ENCODE measurements around the gene FOXI1.
A peak's percentile ranks its signal among the peaks of the same experiment; 100 is the strongest.
"Not testable (repeated sequence)": the region's sequence is repeated elsewhere in the genome, so short reads cannot be mapped to it uniquely, and the experiment has no call there.

FOXI1 gene

GRCh38 chr5:170132269-170132975, 26.7 kb downstream of the FOXI1 start:
- DNase-seq, result no peak

- DNase-seq, result no peak
Observed at GRCh38 chr5:170132976-170133448, 27.3 kb downstream of the FOXI1 start.

- DNase-seq, result no peak
Observed at GRCh38 chr5:170135796-170136490, 30.2 kb downstream of the FOXI1 start.

GRCh38 chr5:170136506-170136905, 30.8 kb downstream of the FOXI1 start:
- DNase-seq, result no peak

- DNase-seq, result no peak
Observed at GRCh38 chr5:170137694-170138214, 32.1 kb downstream of the FOXI1 start.

GRCh38 chr5:170138273-170138672, 32.6 kb downstream of the FOXI1 start:
- no peak for DNase-seq

GRCh38 chr5:170139786-170140335, 34.2 kb downstream of the FOXI1 start:
- no peak for DNase-seq

GRCh38 chr5:170141196-170141595, 35.5 kb downstream of the FOXI1 start:
- DNase-seq, result not testable (repeated sequence)

GRCh38 chr5:170141636-170142035, 35.9 kb downstream of the FOXI1 start:
- DNase-seq, result no peak

GRCh38 chr5:170142196-170142595, 36.5 kb downstream of the FOXI1 start:
- DNase-seq, result no peak

GRCh38 chr5:170143091-170143490, 37.4 kb downstream of the FOXI1 start:
- DNase-seq, result no peak

- DNase-seq, result no peak
Observed at GRCh38 chr5:170143710-170144109, 38.0 kb downstream of the FOXI1 start.

- DNase-seq, result no peak
Observed at GRCh38 chr5:170144286-170145023, 38.8 kb downstream of the FOXI1 start.

- no peak for DNase-seq
Observed at GRCh38 chr5:170145462-170145861, 39.8 kb downstream of the FOXI1 start.

- no peak for DNase-seq
Observed at GRCh38 chr5:170147051-170147752, 41.5 kb downstream of the FOXI1 start.

- no peak for DNase-seq
Observed at GRCh38 chr5:170147753-170148264, 42.1 kb downstream of the FOXI1 start.

GRCh38 chr5:170148430-170149205, 42.9 kb downstream of the FOXI1 start:
- DNase-seq, result no peak

- no peak for DNase-seq
Observed at GRCh38 chr5:170149206-170149515, 43.5 kb downstream of the FOXI1 start.

- DNase-seq, result no peak
Observed at GRCh38 chr5:170150713-170151096, 45.0 kb downstream of the FOXI1 start.

- peak; percentile 97 for DNase-seq
Observed at GRCh38 chr5:170151097-170151831, 45.6 kb downstream of the FOXI1 start.

- DNase-seq, result no peak
Observed at GRCh38 chr5:170152767-170153166, 47.1 kb downstream of the FOXI1 start.

All from NCI-H226 (cell line).